Heart left ventricle (tissue), 16 donors: ENCODE data around the gene PDE5A. TPM values are rescaled to one million over a fixed set of nuclear protein-coding genes. Genes with fewer than 3 reads are reported as not detected.
"Not testable (repeated sequence)": the region's sequence is repeated elsewhere in the genome, so short reads cannot be mapped to it uniquely, and the experiment has no call there.

Experiments used
- ATAC-seq, 4 donors: fragments of 200-7000 bp; cut with Tn5 transposase; one replicate each; pipeline ENCODE4 v1.9.1; 2020 to 2022; ENCODE audit warnings: moderate library complexity in 4 of 4, mild to moderate bottlenecking in 3 of 4, moderate number of reproducible peaks in 1 of 4
- DNase-seq, 5 donors: peaks; one replicate each; pipeline ENCODE4 v3.0.0-alpha.2; 2020
- H3K27ac ChIP-seq, 12 donors: fragments of 200-600 bp; sonication (generic) in 4 of 12; one replicate each; pipeline versions ENCODE4 v1.5.0 to v1.8.0; 2016 to 2022; ENCODE audit warnings: mild to moderate bottlenecking in 2 of 12
- H3K27me3 ChIP-seq, 9 donors: fragments of 200-600 bp; sonication (generic) in 2 of 9; one replicate each; pipeline versions ENCODE4 v1.5.1 to v1.8.0; 2016 to 2022; ENCODE audit warnings: mild to moderate bottlenecking in 3 of 9
- H3K36me3 ChIP-seq, 9 donors: fragments of 200-600 bp; sonication (generic) in 2 of 9; one replicate each; pipeline versions ENCODE4 v1.5.0 to v1.8.0; 2018 to 2022; ENCODE audit warnings: mild to moderate bottlenecking in 2 of 9
- H3K4me1 ChIP-seq, 12 donors: fragments of 200-600 bp; sonication (generic) in 4 of 12; one replicate each; pipeline versions ENCODE4 v1.5.0 to v1.8.0; 2016 to 2022; ENCODE audit warnings: mild to moderate bottlenecking in 3 of 12
- H3K4me3 ChIP-seq, 12 donors: fragments of 200-600 bp; sonication (generic) in 4 of 12; one replicate each; pipeline versions ENCODE4 v1.5.0 to v1.8.0; 2017 to 2022; ENCODE audit warnings: mild to moderate bottlenecking in 9 of 12, moderate library complexity in 4 of 12
- H3K9me3 ChIP-seq, 12 donors: fragments of 200-600 bp; sonication (generic) in 4 of 12; one replicate each; pipeline versions ENCODE4 v1.5.0 to v1.8.0; 2016 to 2022; ENCODE audit warnings: mild to moderate bottlenecking in 1 of 12
- CTCF ChIP-seq, 12 donors: fragments of 200-600 bp; sonication (generic) in 4 of 12; IDR thresholded peaks; one replicate each; pipeline versions ENCODE4 v1.5.0 to v1.8.0; 2018 to 2022; ENCODE audit warnings: antibody characterized with exemption in 12 of 12, mild to moderate bottlenecking in 5 of 12
- POLR2A ChIP-seq, 2 donors: fragments of 450-650 bp; IDR thresholded peaks; one replicate each; pipeline ENCODE4 v1.6.1; 2017; ENCODE audit warnings: antibody characterized with exemption in 2 of 2, mild to moderate bottlenecking in 2 of 2, moderate library complexity in 2 of 2
- WGBS, 4 donors: extraction: QIAGEN DNeasy Blood & Tissue Kit in 2 of 4; methylation state at CpG; one replicate each; pipeline versions ENCODE4 v1.1.5 to v1.1.7; 2013 to 2018; 5-methylcytosine and 5-hydroxymethylcytosine counted together
- intact Hi-C, 10 donors: fragments of 100-400 bp; cut with DNase I; formaldehyde crosslinking; loops; one replicate each; pipeline versions ENCODE4 v1.11.1 to v1.14.2; 2022
- polyA plus RNA-seq, 2 donors: library from polyadenylated mRNA; stranded (reverse); fragments of 200-250 nt; gene quantifications; one replicate each; pipeline ENCODE4 v1.2.3, GENCODE V29; 2013
- total RNA-seq, 9 donors: library from RNA; depleted of rRNA in 2 of 9; stranded (reverse); fragments of >200 nt in 2 of 9; fragmentation: NEBNext Ultra II Directional in 3 of 9; extraction: Animal tissue kit (Norgen Biotek cat#: 25700) in 3 of 9; gene quantifications; one replicate each; pipeline versions ENCODE4 v1.1.0 to v1.2.4, GENCODE V29; 2016 to 2023
- donor health status: ischemic (EF 13 %, LVEDD 7.1; RV severe dilation, severe dysfunction).
- donor health status: healthy with polysubstance abuse.
- donor health status: DM: no; HTN: yes; CAD: no.
- donor health status: DM: no; HTN: no; CAD: no.
- donor health status: ischemic (EF 25% LVEDD 6.9; RV normal size, moderate dysfunction).
- donor health status: ischemic (EF 25% LVEDD 5.7; RV mildly dilated, moderate dysfunction).
- donor health status: healthy.
- donor health status: DM: yes; HTN: yes; CAD: no.
- donor health status: ischemic (EF 35%, LVEDD 5.7; RV mildly dilated, moderate dysfunction).
- donor health status: nonischemic (EF 11% LVEDD 7.7; RV severe dilation, severe dysfunction).
- donor health status: DM: yes; HTN: yes; CAD: no.
- donor health status: PGD.
- donor health status: ischemic (EF 29% LVEDD 5.4; RV normal size, mild dysfunction).
- donor health status: nonischemic (EF 23%, LVEDD 6.1; RV moderate dilation, normal function).

PDE5A gene
- total and polyA plus RNA-seq, 11 donors = 1.6 to 20.6 (median 7.3) TPM

GRCh38 chr4:119454491-119455270, 173.9 kb downstream of the PDE5A start:
- TF ChIP-seq POLR2A (IDR thresholded peaks at IDR 0.05) = peak; percentile 39 to 84
- TF ChIP-seq CTCF (IDR thresholded peaks at IDR 0.05) = peak in 2 of 12 donors; percentile 27 to 28
- Histone ChIP-seq H3K4me3 (peak overlapping the region; percentile 52 to 95 (median 78)), H3K27ac (peak overlapping the region; percentile 83 to 98 (median 90)), H3K4me1 (peaks cover 0 to 12% (median 0%) of the 10 kb centered on the region in 12 donors)
- WGBS, 4 donors = 0% methylated on average over 5 to 80 of the region's 80 CpGs
- ATAC-seq (peak; percentile 100), DNase-seq (peak; percentile 94 to 98 (median 96))
- intact Hi-C loops, H3K36me3 ChIP-seq, H3K27me3 ChIP-seq, H3K9me3 ChIP-seq: not testable (repeated sequence)

- H3K4me1 ChIP-seq = peaks cover 0 to 13% (median 1%) of the 10 kb centered on the region in 12 donors
- H3K27ac ChIP-seq = peak overlapping the region; percentile 83 to 98 (median 90)
- ATAC-seq = peak; percentile 21 to 35 (median 25)
- H3K36me3 ChIP-seq, intact Hi-C loops, H3K9me3 ChIP-seq, H3K27me3 ChIP-seq, DNase-seq: not testable (repeated sequence)
- peak overlapping the region in 11 of 12 donors; percentile 52 to 95 (median 78) for H3K4me3 ChIP-seq
- WGBS, 4 donors = 0 to 17% (median 4%) methylated on average over 3 to 7 of the region's 7 CpGs
Observed at GRCh38 chr4:119454151-119454490, 174.5 kb downstream of the PDE5A start.

GRCh38 chr4:119453286-119453685, 175.3 kb downstream of the PDE5A start:
- DNase-seq, H3K9me3 ChIP-seq, ATAC-seq, intact Hi-C loops, H3K36me3 ChIP-seq, H3K27me3 ChIP-seq, H3K27ac ChIP-seq: not testable (repeated sequence)
- Histone ChIP-seq H3K4me3 (peak overlapping the region in 1 of 12 donors; percentile 81), H3K4me1 (peaks cover 0 to 13% (median 1%) of the 10 kb centered on the region in 12 donors)
- WGBS, 4 donors = 91 to 95% (median 94%) methylated on average over 9 of the region's 9 CpGs

GRCh38 chr4:119449851-119450250, 178.8 kb downstream of the PDE5A start:
- Histone ChIP-seq H3K27ac (peak overlapping the region in 1 of 12 donors; percentile 34), H3K36me3 (peaks cover 0 to 17% (median 2%) of the 10 kb centered on the region in 9 donors)
- H3K27me3 ChIP-seq, H3K4me1 ChIP-seq, ATAC-seq, H3K9me3 ChIP-seq, DNase-seq, H3K4me3 ChIP-seq, intact Hi-C loops: not testable (repeated sequence)
- WGBS, 4 donors = 49 to 74% (median 53%) methylated on average over 6 of the region's 6 CpGs
